ENCODE measurements around the gene MAPK6.

The MAPK6 gene

GRCh38 chr15:52085299-52085698, 66.3 kb downstream of the MAPK6 start:
- no peak for DNase-seq (ENCODE audit: extremely low read depth, insufficient read length)
- no peak overlapping the region for H3K4me3 ChIP-seq (replicated peaks; ENCODE audit: low read depth, low read length)
- no peak for TF ChIP-seq CTCF (IDR thresholded peaks at IDR 0.05; ENCODE audit: insufficient read depth, low read length, poor library complexity, severe bottlenecking)

GRCh38 chr15:52086011-52086786, 67.2 kb downstream of the MAPK6 start:
- no peak for DNase-seq (ENCODE audit: extremely low read depth, insufficient read length)
- no peaks in the 10 kb centered on the region; the same call in 1 of the 2 replicates for H3K36me3 ChIP-seq (ENCODE audit: control insufficient read depth, insufficient read depth, low read length)
- TF ChIP-seq CTCF (IDR thresholded peaks at IDR 0.05; ENCODE audit: insufficient read depth, low read length, poor library complexity, severe bottlenecking) = no peak

More at GRCh38 chr15:52085299-52085698, 66.3 kb downstream of the MAPK6 start:
- Histone ChIP-seq H3K36me3 (ENCODE audit: control insufficient read depth, insufficient read depth, low read length) (no peaks in the 10 kb centered on the region; the same call in 1 of the 2 replicates), H3K27me3 (replicated peaks; ENCODE audit: control insufficient read depth, insufficient read depth, low read length) (no peaks in the 10 kb centered on the region)

GRCh38 chr15:52090193-52090592, 71.2 kb downstream of the MAPK6 start:
- DNase-seq (ENCODE audit: extremely low read depth, insufficient read length) = no peak
- no peaks in the 10 kb centered on the region for H3K27me3 ChIP-seq (replicated peaks; ENCODE audit: control insufficient read depth, insufficient read depth, low read length)
- TF ChIP-seq CTCF (IDR thresholded peaks at IDR 0.05; ENCODE audit: insufficient read depth, low read length, poor library complexity, severe bottlenecking) = no peak

More at GRCh38 chr15:52086011-52086786, 67.2 kb downstream of the MAPK6 start:
- H3K4me3 ChIP-seq (replicated peaks; ENCODE audit: low read depth, low read length) = no peak overlapping the region
- H3K27me3 ChIP-seq (replicated peaks; ENCODE audit: control insufficient read depth, insufficient read depth, low read length) = no peaks in the 10 kb centered on the region

GRCh38 chr15:52093167-52093538, 74.1 kb downstream of the MAPK6 start:
- no peak for TF ChIP-seq CTCF (IDR thresholded peaks at IDR 0.05; ENCODE audit: insufficient read depth, low read length, poor library complexity, severe bottlenecking)
- DNase-seq (ENCODE audit: extremely low read depth, insufficient read length) = no peak
- no peaks in the 10 kb centered on the region for H3K27me3 ChIP-seq (replicated peaks; ENCODE audit: control insufficient read depth, insufficient read depth, low read length)
- H3K4me3 ChIP-seq (replicated peaks; ENCODE audit: low read depth, low read length) = no peak overlapping the region
- H3K36me3 ChIP-seq (ENCODE audit: control insufficient read depth, insufficient read depth, low read length) = no peaks in the 10 kb centered on the region

More at GRCh38 chr15:52090193-52090592, 71.2 kb downstream of the MAPK6 start:
- Histone ChIP-seq H3K36me3 (ENCODE audit: control insufficient read depth, insufficient read depth, low read length) (no peaks in the 10 kb centered on the region; the same call in 1 of the 2 replicates), H3K4me3 (replicated peaks; ENCODE audit: low read depth, low read length) (no peak overlapping the region)

GRCh38 chr15:52093539-52094510, 74.8 kb downstream of the MAPK6 start:
- Histone ChIP-seq H3K36me3 (ENCODE audit: control insufficient read depth, insufficient read depth, low read length) (no peaks in the 10 kb centered on the region), H3K27me3 (replicated peaks; ENCODE audit: control insufficient read depth, insufficient read depth, low read length) (no peaks in the 10 kb centered on the region), H3K4me3 (replicated peaks; ENCODE audit: low read depth, low read length) (no peak overlapping the region)
- DNase-seq (ENCODE audit: extremely low read depth, insufficient read length) = no peak
- no peak for TF ChIP-seq CTCF (IDR thresholded peaks at IDR 0.05; ENCODE audit: insufficient read depth, low read length, poor library complexity, severe bottlenecking)

Data from GM06990 (cell line).